COLO668 (cell line): ENCODE results near the gene BTN2A1.
"Not testable (repeated sequence)": the region's sequence is repeated elsewhere in the genome, so short reads cannot be mapped to it uniquely, and the experiment has no call there.

Experiments used
- DNase-seq: peaks from one replicate; lab custom pipeline; 2025; ENCODE audit not compliant: unreplicated experiment; lab: John Stamatoyannopoulos, UW

BTN2A1 gene

GRCh38 chr6:26432627-26433201 lies 25.0 kb upstream of the BTN2A1 start:
- no peak for DNase-seq

GRCh38 chr6:26433680-26434079 lies 24.1 kb upstream of the BTN2A1 start:
- DNase-seq, result not testable (repeated sequence)

- DNase-seq, result no peak
Observed at GRCh38 chr6:26436018-26436417, 21.7 kb upstream of the BTN2A1 start.

DNA sequence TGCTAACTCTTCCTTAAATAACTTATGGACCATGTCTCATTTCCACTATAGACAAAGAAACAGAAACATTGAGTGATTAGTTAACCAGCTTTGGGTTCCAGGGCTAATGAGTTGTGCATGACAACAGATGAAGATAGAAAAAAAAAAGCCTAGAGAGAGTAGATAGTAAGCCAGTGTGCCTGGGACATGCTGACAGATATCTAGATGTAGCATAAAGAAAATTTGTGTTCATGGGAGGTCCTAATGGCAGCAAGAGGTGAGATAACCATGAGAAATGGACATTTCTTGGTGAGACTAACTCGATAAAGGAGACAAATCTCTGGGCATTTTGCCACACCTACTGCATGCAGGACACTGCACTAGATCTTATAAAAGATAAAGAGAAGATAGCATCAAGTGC lies 20.2 kb upstream of the BTN2A1 start:
- DNase-seq, result no peak

DNA sequence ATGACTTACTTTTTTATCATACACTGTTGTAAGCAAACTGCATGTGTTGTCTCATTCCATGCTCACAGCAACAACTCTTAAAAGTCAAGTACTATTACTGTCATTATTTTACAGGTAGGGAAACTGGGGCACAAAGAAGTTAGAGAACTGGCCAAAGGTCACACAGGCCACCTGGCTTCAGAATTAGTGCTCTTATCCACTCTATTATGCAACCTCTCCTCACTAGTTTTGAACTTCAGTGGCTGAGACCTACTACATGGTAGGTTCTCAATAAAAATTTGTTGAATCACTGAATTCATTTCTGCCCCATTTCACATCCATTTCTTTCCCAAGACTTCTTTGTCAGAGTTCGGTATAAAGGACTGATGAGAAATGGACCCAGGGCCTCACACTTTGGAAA lies 19.8 kb upstream of the BTN2A1 start:
- DNase-seq, result no peak

GRCh38 chr6:26439151-26440125 lies 18.3 kb upstream of the BTN2A1 start:
- no peak for DNase-seq

GRCh38 chr6:26440977-26441358 lies 16.8 kb upstream of the BTN2A1 start:
- DNase-seq, result no peak

DNA sequence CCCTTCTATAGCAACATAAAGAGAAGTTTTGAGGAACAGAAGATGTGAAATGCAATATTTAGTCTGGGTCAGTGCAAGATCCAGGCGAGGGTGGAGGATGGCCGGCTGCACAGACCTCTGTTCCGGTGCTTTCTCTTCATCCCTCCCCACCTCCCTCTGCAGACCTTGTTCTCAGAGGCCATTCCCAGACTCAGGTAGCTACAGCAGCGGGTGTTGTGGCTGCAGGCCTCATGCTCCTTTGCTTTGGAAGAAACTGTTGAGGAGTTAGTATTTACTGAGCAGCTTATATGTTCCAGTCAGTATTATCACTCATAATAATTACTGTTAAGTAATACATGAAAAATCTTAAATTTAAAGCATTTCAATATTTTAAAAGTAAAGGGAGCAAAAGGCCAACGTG lies 15.8 kb upstream of the BTN2A1 start:
- no peak for DNase-seq

DNA sequence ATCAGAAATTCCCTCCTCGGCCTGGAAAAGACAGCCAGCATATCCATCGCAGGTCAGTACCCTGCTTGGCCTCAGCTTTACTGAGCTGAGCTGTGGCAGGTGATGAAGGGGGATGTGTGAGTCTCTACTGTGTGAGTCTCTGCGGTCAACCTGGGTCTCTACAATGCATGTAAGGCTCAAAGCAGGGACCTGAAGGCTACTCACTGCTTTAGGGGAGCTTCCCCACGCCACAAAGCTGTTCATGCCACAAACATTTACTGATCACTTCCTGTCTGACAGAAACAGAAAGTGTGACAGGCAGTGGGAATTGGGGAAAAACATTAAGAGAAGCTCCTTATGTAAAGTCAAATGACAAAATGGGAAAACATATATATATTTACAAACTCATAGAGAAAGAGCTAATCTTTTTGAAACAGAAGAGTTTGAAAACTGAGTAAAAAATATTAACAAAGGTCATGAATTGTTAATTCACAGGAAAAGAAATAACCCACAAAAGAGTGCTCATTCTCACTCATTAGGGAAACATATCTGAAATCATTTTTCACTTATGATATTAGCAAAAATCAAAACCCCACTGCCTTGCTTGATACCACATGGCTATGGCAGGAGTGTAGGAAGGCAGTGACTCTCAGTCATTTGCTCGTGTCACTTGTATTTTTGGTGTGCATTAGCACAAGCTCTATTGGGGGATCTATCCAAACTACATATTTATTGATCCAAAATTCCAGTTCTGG lies 11.7 kb upstream of the BTN2A1 start:
- DNase-seq, result no peak

DNA sequence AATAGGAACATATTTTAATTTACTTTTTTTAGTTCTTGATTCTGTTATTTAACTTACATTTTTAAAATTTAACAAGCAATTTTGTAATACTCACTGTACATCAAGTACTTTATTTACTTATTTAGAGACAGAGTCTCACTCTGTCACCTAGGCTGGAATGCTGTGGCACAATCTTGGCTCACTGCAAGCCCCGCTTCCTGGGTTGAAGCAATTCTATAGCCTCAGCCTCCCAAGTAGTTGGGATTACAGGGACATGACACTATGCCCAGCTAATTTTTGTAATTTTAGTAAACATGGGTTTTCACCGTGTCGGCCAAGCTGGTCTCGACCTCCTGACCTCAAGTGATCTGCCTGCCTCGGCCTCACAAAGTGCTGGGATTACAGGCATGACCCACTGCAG lies 10.5 kb upstream of the BTN2A1 start:
- DNase-seq, result no peak

- DNase-seq, result no peak
Observed at GRCh38 chr6:26450240-26450639, 7.5 kb upstream of the BTN2A1 start.

DNA sequence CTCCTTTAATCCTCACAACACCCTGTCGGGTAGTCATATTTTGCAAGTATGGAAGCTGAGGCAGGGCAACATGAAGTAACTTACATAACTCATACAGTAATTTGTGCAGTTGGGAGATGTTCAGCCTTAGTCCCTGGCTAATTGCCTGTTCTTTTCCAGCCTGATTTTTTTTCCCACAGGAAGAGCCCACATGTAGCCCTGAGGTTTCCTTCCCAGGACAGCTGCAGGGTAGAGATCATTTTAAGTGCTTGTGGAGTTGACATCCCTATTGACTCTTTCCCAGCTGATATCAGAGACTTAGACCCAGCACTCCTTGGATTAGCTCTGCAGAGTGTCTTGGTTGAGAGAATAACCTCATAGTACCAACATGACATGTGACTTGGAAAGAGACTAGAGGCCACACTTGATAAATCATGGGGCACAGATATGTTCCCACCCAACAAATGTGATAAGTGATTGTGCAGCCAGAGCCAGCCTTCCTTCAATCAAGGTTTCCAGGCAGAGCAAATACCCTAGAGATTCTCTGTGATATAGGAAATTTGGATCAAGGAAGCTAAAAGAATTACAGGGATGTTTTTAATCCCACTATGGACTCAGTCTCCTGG lies 5.0 kb upstream of the BTN2A1 start:
- DNase-seq, result no peak

GRCh38 chr6:26454631-26455030 lies 3.1 kb upstream of the BTN2A1 start:
- DNase-seq, result no peak

DNA sequence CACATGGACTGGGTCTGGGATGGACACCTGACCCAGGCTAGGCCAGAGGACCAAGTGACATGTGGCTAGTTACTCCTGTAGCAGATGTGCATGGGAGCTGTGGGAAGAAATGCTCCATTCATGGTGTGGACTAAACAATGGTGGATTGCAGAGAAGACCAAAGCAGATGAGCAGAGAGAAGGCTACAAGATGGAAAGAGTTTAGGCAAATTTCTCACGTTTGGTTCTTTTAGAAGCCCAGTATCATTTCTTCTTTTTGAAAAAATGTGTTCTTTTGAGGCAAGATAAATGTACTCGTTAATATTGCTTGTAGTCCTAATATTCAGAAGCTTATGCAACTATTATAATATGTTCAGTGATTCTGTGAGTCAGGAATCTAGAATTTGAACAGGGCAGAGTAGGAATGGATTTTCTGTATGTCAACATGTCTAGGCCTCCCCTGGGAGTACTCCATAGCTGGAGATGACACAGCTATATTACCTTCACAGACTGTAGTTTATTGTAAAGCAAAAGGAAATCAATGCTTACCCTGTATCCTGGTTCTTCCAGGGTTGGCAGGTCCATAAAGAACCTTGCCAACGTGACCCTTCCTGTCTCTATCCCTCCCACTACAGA lies 2.3 kb upstream of the BTN2A1 start:
- no peak for DNase-seq

DNA sequence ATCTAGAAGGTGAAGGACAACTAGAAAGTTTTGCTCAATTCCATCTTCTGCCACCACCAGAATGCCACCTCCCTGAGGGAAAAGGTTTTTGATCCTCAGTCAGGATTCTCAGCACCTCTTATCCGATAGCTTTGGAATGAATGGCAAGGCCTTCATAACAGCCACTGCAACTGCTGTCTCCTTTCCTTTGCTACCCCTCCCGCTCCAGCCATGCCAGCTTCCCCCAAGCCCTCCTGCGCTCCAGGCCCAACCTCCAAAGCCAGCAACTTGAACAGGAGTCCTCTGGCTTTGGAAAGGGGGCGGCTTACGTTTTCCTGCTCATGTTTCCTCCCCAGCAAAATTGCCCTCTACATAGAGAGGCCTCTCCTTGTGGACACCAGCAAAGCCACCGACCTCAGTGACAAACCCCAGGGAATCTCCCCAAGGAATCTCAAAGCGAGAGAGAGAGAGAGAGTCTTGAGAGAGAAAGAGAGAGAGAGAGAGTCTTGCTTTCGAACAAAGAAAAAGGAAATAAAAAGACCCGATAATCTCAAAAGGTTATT lies 420 bp upstream of the BTN2A1 start:
- DNase-seq, result peak; percentile 17

DNA sequence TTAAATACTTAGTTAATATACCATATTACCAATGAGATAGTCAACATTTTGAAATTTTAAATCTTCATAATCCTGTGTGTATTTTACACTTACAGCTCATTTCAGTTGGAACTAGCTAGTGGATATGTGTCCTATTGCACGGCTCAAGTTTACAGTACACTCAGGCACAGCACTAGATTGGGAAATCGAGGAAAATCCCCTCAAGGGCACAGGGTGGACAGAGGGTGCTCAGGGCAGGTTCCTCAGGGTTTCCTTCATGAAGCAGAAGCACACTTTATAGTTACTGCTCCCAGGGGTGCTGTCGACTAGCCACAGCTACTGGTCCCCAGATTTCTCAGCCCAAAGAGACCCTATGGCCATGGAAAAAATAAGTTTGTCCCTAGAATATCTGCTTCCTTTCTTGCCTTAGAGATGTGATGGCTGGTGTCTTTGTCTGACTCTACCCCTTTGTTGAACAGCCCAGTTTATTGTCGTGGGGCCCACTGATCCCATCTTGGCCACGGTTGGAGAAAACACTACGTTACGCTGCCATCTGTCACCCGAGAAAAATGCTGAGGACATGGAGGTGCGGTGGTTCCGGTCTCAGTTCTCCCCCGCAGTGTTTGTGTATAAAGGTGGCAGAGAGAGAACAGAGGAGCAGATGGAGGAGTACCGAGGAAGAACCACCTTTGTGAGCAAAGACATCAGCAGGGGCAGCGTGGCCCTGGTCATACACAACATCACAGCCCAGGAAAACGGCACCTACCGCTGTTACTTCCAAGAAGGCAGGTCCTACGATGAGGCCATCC lies 1.5 kb downstream of the BTN2A1 start:
- no peak for DNase-seq

- not testable (repeated sequence) for DNase-seq
Observed at GRCh38 chr6:26461353-26461752, 3.6 kb downstream of the BTN2A1 start.

DNA sequence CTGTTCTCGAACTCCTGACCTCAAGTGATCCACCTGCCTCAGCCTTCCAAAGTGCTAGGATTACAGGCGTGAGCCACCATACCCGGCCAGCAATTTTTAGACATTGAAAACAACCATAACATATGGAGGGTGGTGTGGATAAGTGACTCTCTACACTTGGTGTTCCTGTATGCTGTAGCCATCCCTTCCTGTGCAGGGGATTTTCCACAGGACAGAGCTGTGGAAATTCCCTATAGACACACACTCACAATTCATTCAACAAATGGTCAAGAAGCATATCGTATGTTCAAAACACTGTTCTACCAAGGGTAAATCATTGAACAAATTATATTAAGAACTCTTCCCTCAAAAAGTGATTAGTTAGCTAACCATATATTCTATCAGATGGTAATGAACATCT lies 6.3 kb downstream of the BTN2A1 start:
- DNase-seq, result no peak

- no peak for DNase-seq
Observed at GRCh38 chr6:26464416-26465131, 6.8 kb downstream of the BTN2A1 start.
